Kidney epithelial cell (primary cell): Measurements from ENCODE around the gene DNHD1. TPM values are rescaled to one million over a fixed set of nuclear protein-coding genes. Genes with fewer than 3 reads are reported as not detected.

Experiments
- DNase-seq: peaks from one replicate; pipeline ENCODE4 v3.0.0-alpha.2; 2010; ENCODE audit warnings: low read depth
- H3K27me3 ChIP-seq: 2 replicates; pipeline ENCODE4 v1.6.0; 2011; ENCODE audit warnings: low read length; ENCODE audit not compliant: control insufficient read depth, insufficient read depth
- H3K36me3 ChIP-seq: 2 replicates; pipeline ENCODE4 v1.5.1; 2011; ENCODE audit warnings: low read length; ENCODE audit not compliant: control insufficient read depth, insufficient read depth
- H3K4me3 ChIP-seq: 2 replicates; pipeline ENCODE4 v1.5.1; 2011; ENCODE audit warnings: low read depth, mild to moderate bottlenecking, control low read depth, low read length
- total RNA-seq: library from RNA; depleted of rRNA; stranded (reverse); fragments of >200 nt; gene quantifications from 2 replicates; pipeline ENCODE4 v1.2.3, GENCODE V29; 2015
- TF ChIP-seq, protein P1 (sequence below): IDR thresholded peaks from 2 replicates; pipeline ENCODE4 v1.5.1; 2011; ENCODE audit warnings: mild to moderate bottlenecking, moderate library complexity, low read length, control low read depth, inconsistent platforms; ENCODE audit not compliant: insufficient read depth, poor library complexity, severe bottlenecking

DNHD1 gene
- total RNA-seq, 1 donor from 2014 or later: 2.9 TPM

DNA sequence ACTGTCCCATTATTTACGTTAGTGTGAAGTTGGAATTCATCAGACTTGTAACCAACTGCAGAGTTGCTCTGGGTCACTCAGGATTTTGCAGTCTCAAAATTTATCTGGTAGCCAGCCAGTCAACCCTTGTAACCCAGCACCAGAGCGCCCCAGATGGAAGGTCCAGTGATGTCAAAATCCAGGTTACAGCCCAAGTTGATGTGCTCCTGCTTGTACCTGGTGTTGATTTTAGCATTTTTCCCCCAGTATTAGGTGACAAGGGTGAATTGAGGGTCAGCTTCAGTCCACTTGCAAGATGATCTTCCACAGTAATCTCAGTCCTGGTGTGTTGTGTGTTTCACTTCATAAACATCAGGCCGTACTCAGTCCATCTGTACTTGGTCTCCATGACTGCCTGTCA is 8.3 kb upstream of the DNHD1 start:
- H3K4me3 ChIP-seq: no peak overlapping the region
- DNase-seq: no peak
- H3K27me3 ChIP-seq: no peaks in the 10 kb centered on the region
- no peaks in the 10 kb centered on the region for H3K36me3 ChIP-seq
- TF ChIP-seq, protein P1, sequence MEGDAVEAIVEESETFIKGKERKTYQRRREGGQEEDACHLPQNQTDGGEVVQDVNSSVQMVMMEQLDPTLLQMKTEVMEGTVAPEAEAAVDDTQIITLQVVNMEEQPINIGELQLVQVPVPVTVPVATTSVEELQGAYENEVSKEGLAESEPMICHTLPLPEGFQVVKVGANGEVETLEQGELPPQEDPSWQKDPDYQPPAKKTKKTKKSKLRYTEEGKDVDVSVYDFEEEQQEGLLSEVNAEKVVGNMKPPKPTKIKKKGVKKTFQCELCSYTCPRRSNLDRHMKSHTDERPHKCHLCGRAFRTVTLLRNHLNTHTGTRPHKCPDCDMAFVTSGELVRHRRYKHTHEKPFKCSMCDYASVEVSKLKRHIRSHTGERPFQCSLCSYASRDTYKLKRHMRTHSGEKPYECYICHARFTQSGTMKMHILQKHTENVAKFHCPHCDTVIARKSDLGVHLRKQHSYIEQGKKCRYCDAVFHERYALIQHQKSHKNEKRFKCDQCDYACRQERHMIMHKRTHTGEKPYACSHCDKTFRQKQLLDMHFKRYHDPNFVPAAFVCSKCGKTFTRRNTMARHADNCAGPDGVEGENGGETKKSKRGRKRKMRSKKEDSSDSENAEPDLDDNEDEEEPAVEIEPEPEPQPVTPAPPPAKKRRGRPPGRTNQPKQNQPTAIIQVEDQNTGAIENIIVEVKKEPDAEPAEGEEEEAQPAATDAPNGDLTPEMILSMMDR: no peak

DNA sequence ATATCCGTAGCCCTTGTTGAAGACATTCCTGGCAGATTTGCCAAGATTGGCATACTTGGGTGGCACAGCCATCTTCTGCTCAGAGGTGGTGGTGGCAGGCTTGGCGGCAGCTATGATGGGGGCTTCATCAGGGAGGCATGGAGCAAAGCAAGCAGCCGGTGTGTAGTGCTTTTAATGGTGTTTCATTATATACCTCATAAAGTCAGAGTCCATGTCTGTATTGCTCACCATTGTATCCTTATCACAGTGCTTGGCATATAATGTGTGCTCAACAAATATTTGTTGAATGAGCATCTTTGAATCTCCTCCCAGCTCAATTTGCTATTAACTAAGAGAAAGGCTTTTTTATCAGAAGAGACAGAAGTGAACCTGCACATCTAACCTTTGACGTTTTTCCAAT is 7.8 kb upstream of the DNHD1 start:
- no peaks in the 10 kb centered on the region for H3K27me3 ChIP-seq
- H3K36me3 ChIP-seq: no peaks in the 10 kb centered on the region
- TF ChIP-seq, protein P1: no peak
- no peak overlapping the region for H3K4me3 ChIP-seq
- DNase-seq: no peak

- TF ChIP-seq, protein P1: no peak
- H3K36me3 ChIP-seq: no peaks in the 10 kb centered on the region
- no peak overlapping the region for H3K4me3 ChIP-seq
- H3K27me3 ChIP-seq: no peaks in the 10 kb centered on the region
- no peak for DNase-seq
Observed at GRCh38 chr11:6498121-6498520, 1.0 kb downstream of the DNHD1 start.

- H3K27me3 ChIP-seq: no peaks in the 10 kb centered on the region
- no peak overlapping the region for H3K4me3 ChIP-seq
- no peaks in the 10 kb centered on the region for H3K36me3 ChIP-seq
- TF ChIP-seq, protein P1: no peak
- DNase-seq: no peak
Observed at GRCh38 chr11:6498544-6498943, 1.5 kb downstream of the DNHD1 start.

GRCh38 chr11:6502382-6502781 is 5.3 kb downstream of the DNHD1 start:
- no peak overlapping the region for H3K4me3 ChIP-seq
- no peaks in the 10 kb centered on the region for H3K27me3 ChIP-seq
- H3K36me3 ChIP-seq: no peaks in the 10 kb centered on the region
- TF ChIP-seq, protein P1: no peak
- DNase-seq: no peak

GRCh38 chr11:6504166-6504565 is 7.1 kb downstream of the DNHD1 start:
- no peaks in the 10 kb centered on the region for H3K36me3 ChIP-seq
- DNase-seq: no peak
- TF ChIP-seq, protein P1: no peak
- no peak overlapping the region for H3K4me3 ChIP-seq
- H3K27me3 ChIP-seq: no peaks in the 10 kb centered on the region
